Stimulated activated CD4-positive, alpha-beta T cell treated with anti-CD3 and anti-CD28 coated beads, Interleukin-2, amount 100 ng/mL, for 48 hours (primary cell): ENCODE measurements around the gene MLPH.

Experiments
- DNase-seq, 2 donors: peaks; one replicate each; pipeline ENCODE4 v3.0.0-alpha.2; 2020

The MLPH gene

GRCh38 chr2:237549216-237549615 is 62.2 kb downstream of the MLPH start:
- no peak for DNase-seq

- DNase-seq: no peak
Observed at GRCh38 chr2:237549643-237550415, 62.8 kb downstream of the MLPH start.

- no peak for DNase-seq
Observed at GRCh38 chr2:237551071-237551574, 64.1 kb downstream of the MLPH start.

- DNase-seq: no peak
Observed at GRCh38 chr2:237552908-237553307, 65.9 kb downstream of the MLPH start.

DNA sequence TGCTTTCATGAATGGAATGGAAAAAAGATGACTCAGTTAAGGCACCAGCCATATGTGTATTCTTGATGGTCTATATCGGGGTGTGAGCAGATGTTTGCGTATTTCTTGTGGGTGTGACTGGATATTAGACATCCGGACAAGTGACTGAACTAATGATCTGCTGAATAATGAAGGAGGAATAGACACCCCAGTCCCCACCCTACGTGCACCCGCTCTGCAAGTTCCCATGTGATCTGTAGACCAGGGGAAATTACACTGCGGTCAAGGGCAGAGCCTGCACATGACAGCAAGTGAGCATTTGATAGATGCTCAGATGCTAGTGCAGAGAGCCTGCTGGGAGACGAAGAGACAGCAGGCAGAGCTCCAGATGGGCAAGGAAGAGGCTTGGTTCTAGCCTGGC is 66.9 kb downstream of the MLPH start:
- no peak for DNase-seq

DNA sequence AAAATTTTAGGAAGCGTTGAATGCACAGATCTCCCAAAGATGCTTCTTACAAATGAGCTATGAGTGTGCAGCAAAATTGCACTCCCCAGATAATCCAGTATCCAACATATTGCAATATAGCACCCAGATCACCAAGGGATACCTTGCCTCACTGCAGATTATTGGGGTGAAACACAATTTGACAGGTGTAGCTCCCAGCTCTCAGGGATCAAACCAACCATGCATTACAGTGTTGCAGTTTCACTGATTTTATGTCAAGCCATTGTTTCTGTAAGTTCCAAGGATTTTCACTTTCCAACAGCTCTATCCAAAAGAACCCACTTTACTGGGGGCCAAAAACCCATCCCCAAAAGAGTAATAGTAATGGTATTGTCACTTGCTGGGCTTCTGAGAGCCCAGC is 68.5 kb downstream of the MLPH start:
- no peak for DNase-seq

GRCh38 chr2:237556773-237557632 is 70.0 kb downstream of the MLPH start:
- DNase-seq: peak; percentile 9 to 37

GRCh38 chr2:237557633-237558015 is 70.6 kb downstream of the MLPH start:
- no peak for DNase-seq

GRCh38 chr2:237558961-237559641 is 72.0 kb downstream of the MLPH start:
- DNase-seq: no peak

DNA sequence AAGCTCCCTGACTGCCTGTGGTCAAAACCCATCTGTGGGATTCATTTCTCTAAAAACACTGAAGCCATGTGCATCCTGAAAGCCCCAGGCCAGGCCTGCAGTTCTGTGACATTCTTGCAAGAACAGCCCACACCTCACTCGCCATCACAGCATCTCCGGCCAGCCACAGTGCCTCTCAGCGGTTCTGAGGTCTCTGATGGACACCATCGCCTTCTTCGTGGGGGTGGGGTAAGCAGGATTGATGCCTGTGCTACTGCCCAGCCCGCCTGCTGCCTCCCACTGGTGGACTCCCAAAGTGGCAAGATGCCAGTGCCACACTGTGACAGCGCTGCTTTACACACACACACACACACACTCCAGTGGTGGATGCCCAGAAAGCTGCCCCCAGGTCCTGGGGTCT is 74.2 kb downstream of the MLPH start:
- DNase-seq: no peak

DNA sequence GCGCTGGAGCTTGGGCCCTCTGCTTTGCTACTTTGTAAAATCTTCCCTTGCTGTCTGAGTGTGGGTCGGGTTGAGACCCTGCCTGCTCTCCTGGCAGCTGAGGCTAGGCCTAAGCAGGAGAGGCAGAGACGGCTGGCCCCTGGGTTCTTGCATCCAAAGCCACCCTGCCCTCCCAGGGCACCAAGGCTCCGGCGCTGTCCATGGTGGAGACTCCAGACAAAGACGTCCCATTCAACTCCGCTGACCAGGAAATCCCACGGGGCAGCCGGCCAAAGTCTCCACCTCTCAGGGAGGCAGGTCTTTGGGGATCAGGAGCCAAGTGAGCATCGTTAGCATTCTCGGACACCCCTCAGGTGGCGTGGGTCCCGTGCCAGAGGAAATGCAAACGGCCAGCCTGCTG is 76.8 kb downstream of the MLPH start:
- DNase-seq: no peak

- no peak for DNase-seq
Observed at GRCh38 chr2:237564526-237565131, 77.6 kb downstream of the MLPH start.

GRCh38 chr2:237565974-237566373 is 78.9 kb downstream of the MLPH start:
- no peak for DNase-seq

DNA sequence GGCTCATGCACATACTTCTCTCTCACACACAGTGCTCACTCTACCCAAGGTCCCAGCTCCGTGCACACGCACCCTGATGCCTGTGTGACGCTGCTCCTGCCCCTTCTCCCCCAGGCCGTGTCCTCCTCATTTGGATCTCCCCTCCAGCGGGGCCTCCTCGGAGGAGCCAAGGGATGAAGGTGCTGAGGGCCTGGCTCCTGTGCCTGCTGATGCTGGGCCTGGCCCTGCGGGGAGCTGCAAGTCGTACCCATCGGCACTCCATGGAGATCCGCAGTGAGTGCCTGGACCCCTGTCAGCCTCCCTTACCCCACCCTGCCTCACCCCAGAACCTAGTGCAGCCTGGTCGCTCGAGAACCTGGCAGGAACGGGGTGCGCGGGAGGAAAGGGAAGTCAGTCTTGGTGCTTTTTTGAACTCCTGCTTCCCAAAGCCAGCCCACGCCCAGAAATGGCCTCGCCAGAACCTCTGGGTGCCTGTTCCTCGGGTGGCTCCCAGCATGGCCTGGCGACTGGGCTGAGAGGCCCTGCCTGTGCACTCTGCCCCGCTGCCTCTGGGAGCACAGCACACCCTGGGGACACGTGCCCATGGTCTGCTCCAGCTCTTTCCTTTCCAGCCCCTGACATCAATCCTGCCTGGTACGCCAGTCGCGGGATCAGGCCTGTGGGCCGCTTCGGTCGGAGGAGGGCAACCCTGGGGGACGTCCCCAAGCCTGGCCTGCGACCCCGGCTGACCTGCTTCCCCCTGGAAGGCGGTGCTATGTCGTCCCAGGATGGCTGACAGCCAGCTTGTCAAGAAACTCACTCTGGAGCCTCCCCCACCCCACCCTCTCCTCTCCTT is 79.6 kb downstream of the MLPH start, which contains the start of gene PRLH:
Gene PRLH, plus strand, starts transcription at position 174 of the 835 bp plus-strand sequence. Its CDS starts 0 bp downstream, at position 174.
- no peak for DNase-seq

DNA sequence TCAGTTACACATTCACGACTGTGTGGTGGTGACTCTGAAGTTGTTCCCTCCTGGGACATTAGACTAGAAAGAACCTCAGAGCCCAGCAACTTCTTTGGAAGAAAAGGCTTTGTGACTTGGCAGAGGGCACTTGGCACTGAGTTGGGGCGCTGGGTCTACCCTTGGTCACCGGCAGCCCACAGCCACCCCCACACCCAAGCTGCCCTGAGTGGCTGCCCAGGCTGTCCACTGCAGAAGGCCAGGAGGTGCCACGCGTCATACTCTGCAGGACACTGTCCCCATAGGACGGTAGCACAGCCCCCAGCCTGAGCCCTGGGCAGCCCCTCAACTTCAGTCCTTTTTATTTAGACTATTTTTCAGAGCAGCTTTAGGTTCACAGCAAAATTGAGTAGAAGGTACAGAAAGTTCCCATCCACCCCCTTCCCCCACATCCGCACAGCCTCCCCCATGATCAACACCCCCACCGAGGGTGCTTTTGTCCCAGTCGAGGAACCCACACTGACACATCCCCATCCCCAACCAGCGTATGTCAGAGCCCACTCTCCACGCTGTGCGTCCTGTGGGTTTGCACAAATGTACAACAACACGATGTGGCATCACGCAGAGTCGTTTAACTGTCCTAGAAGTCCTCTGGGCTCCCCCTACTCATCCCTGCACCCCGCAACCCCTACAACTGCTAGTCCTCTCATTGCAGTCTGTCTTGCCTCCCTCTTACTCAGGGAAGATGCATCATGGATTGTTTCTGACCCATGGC is 80.4 kb downstream of the MLPH start:
- DNase-seq: no peak

DNA sequence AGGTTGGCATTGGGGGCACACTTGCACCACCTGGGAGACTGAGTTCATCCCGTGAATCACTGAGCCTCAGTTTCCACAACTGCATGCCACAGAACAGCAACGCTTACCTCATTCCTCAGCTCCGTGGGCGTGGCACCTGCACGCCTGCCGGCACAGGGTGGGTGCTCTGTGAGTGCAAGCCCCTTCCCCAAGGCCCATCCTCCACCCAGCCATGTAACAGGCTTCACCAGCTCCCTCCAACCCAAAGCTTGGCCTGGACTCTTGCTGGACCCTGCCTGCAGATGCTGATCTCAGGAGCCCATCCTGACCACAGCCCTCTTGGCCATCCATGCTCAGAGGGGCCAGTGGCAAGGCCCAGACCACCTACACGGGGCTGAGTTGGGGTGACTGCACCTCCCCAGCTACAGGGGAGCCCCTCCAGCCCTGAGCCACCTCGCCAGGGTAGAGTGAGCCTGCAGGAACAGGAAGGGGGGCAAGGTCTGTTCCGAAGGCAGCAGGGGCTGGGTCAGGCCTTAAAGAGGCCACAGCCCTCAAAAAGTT is 81.1 kb downstream of the MLPH start:
- DNase-seq: no peak

DNA sequence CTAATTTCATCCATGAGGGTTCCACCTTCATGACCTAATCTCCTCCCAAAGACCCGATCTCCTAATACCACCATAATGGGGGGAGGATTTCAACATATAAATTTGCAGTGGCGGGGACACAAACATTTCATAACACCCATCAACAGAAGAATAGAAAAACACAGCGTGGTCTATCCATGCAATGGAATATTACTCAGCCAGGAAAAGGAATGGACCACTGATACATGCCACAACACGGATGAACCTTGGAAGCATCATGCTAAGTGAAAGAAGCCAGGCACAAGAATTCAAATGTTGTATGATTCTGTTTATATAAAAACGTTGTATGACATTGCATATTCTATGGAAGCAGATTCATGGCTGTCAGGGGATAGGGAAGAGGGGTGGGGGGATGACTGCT is 82.0 kb downstream of the MLPH start:
- DNase-seq: no peak

DNA sequence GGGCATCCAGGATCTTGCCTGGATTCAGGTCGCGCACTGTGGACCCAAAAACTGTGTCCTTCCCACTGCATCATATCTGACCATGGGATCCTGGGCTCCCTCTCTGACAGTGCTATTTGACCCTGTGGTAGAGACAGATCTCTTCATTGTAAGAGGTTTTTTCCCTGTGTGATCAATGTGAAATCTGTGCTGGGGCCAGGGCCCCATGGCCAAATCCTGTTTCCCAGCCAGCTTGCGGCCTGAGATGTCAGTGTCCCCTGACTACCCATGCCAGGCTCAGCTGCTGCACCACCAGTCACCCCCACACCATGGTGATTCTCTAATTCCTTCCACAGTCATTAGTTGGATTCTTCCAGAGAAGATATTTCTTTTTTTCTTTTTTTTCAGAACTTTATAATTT is 82.8 kb downstream of the MLPH start:
- no peak for DNase-seq

- DNase-seq: no peak
Observed at GRCh38 chr2:237570776-237571335, 83.8 kb downstream of the MLPH start.

- no peak for DNase-seq
Observed at GRCh38 chr2:237571551-237571950, 84.5 kb downstream of the MLPH start.
